GM18867 (cell line): ENCODE results near the gene MAFG.
"Not testable (repeated sequence)": the region's sequence is repeated elsewhere in the genome, so short reads cannot be mapped to it uniquely, and the experiment has no call there.

Source experiments
- ATAC-seq: cut with Tn5 transposase; IDR thresholded peaks from one replicate; pipeline ENCODE4 v1.9.1; 2021; ENCODE audit warnings: mild to moderate bottlenecking, moderate library complexity; ENCODE audit not compliant: unreplicated experiment

MAFG gene

GRCh38 chr17:81958633-81959342 lies 31.3 kb upstream of the MAFG start:
- ATAC-seq, result no peak

DNA sequence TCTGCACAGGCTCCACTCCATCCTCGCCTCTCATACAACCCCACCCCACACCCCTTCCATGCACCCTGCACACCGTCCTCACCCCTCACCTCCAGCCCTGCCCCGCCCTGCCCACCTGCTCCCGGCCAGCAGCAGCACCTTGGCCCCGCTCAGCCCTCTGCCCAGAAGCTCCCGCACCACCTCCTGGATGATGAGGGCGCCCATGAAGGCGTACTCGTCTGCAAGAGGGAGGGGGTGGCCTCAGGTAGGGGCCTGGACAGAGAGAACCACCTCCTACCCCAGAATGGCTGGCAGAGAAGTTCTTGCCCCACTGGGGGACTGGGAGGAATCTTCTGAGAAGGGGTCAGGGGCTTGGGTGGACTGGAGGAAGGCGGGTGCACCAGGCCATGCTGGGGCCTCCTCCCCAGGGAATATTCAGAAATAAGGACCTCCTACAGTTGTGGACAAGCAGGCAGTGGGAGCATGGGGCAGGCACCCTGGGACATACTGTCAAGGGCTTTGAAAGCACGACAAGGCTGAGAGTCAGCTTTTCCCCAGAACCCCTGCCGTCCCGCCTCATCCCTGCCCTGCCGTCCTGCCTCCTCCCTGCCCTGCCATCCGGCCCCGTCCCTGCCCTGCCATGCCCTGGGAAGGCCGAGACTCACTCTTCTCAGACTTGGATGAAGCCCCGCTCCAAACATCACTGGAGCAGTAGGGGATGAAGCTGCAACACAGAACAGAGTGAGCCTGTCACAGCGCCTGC lies 30.3 kb upstream of the MAFG start:
- no peak for ATAC-seq

- no peak for ATAC-seq
Measured at GRCh38 chr17:81956607-81957589, 29.4 kb upstream of the MAFG start.

GRCh38 chr17:81955756-81956544 lies 28.4 kb upstream of the MAFG start:
- ATAC-seq, result no peak

DNA sequence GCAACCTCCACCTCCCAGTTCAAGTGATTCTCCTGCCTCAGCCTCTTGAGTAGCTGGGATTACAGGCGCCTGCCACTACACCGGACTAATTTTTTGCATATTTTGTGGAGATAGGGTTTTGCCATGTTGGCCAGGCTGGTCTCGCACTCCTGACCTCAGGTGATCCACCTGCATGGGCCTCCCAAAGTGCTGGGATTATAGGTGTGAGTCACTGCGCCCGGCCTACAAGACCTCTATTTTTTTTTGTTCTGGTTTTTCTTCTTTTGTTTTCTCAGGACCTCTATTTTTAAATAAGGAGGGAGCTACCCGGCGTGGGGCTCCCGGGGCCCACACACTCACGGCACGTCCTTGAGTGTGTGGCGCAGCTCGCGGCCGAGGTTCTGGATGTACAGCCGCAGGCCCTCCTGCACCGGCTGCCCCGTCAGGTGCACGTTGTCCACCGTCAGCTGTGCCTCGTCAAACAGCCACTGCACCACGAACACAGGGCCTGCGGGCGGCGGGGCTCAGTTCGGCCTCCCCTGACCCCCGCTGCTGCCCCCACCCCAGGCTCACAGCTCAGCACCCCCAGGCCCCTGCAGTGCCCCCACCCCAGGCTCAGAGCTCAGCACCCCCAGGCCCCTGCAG lies 27.6 kb upstream of the MAFG start:
- ATAC-seq, result no peak

- no peak for ATAC-seq
Measured at GRCh38 chr17:81954131-81955057, 26.9 kb upstream of the MAFG start.

GRCh38 chr17:81953443-81953842 lies 25.9 kb upstream of the MAFG start:
- not testable (repeated sequence) for ATAC-seq

GRCh38 chr17:81952792-81953228 lies 25.3 kb upstream of the MAFG start:
- no peak for ATAC-seq

GRCh38 chr17:81951785-81952684 lies 24.5 kb upstream of the MAFG start:
- ATAC-seq, result no peak

DNA sequence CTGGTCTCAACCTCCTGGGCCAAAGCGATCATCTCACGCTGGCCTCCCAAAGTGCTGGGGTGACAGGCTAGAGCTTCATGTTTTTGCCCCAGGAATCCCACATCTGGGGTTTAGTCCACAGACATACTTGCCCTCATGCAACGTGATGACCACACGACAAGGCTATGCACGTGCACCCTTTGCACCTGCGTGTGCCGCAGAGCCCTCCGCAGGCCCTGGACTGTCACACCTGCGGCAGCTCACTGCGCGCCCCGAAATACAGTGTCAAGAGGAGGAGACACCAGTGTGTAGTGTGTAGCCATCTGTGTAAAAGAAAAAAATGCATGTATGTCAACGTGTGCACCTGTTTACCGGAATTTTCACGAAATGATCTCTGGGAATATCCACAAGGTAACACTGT lies 23.0 kb upstream of the MAFG start:
- ATAC-seq, result no peak

GRCh38 chr17:81948635-81949378 lies 21.3 kb upstream of the MAFG start:
- no peak for ATAC-seq

DNA sequence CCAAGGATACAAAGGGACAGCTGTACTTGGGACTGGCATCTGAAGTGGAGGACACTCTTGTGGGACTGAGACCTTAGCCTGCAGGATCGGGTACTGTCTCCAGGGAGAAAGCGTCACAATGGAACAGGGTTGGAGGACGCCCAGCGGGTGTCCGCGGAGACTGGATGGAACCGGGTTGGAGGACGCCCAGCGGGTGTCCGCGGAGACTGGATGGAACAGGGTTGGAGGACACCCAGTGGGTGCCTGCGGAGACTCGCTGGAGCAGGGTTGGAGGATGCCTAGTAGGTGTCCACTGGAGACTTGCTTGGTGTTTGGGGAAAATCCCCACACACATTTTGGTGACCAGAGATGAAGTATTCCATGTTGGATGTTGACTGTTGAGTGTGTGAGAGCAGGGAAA lies 19.7 kb upstream of the MAFG start, which contains the start of gene MYADML2:
MYADML2 (minus strand) TSS at position 45 of the 400 bp plus-strand sequence. CDS start 5,492 bp downstream, outside the sequence.
- ATAC-seq, result no peak

DNA sequence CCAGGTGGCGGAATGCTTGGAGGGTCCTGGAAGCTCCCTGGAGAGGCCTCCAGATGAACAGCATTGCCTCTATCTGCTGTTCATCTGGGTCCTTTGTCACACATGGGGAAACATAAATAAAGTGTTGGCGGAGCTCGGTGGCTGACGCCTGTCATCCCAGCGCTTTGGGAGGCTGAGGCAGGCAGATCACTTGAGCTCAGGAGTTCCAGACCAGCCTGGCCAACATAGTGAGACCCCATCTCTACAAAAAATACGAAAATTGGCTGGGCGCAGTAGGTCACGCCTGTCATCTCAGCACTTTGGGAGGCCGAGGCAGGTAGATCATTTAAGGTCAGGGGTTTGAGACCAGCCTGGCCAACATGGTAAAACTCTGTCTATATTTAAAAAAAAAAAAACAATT lies 17.3 kb upstream of the MAFG start:
- ATAC-seq, result no peak

- no peak for ATAC-seq
Measured at GRCh38 chr17:81942167-81942553, 14.6 kb upstream of the MAFG start.

DNA sequence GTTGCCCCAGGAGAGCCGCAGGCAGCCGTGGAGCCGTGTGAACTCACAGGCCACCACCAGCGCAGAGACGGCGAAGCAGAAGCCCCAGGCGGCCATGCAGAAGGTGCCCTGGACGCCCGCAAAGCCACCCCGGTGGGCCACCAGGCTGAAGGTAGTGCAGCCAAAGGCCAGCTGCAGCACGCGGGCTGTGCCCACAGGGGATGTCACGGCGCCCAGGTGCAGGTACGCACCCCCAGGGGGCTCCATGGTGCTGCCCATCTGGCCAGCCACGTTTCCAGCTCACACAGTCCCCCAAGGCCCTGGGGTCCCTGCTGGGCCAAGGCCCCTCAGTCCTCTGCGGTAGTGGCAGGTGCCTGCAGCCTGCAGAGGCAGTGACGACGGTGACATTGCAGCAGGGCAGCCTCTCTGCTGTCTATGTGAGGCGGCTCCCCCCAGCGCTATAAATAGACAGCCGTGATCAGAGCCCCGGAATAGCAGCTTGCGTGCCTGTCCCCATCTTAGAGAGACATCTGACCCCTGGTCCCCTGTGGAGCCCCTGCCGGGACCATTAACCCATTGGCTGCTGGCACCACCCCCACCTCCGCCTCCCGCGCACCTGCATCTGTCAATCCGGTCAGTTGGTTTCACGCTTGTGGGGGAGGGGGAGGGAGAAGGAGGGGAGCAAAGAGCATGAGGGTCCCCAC lies 14.1 kb upstream of the MAFG start:
- no peak for ATAC-seq
